ENCODE data around the gene UMOD.

DNA sequence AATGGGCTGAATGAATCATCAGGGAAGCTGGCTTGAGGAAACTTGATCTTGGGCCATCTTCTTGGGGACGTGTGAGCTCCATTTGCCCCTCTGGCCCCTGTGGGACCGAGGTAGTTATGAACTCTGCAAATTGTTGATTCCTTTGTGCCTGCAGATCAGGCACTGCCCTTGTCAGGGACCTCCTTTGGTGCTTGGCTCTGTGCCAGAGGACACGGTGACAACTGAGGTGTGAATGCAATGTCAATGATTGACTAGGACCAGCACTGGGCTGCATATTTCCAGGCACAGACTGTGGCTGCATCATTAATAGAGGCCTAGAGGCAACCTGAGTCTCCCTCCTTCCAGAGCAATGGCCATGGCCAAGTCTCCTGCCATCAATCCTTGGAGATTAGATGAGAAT lies 28.3 kb upstream of the UMOD start:
- TF ChIP-seq, protein P1, sequence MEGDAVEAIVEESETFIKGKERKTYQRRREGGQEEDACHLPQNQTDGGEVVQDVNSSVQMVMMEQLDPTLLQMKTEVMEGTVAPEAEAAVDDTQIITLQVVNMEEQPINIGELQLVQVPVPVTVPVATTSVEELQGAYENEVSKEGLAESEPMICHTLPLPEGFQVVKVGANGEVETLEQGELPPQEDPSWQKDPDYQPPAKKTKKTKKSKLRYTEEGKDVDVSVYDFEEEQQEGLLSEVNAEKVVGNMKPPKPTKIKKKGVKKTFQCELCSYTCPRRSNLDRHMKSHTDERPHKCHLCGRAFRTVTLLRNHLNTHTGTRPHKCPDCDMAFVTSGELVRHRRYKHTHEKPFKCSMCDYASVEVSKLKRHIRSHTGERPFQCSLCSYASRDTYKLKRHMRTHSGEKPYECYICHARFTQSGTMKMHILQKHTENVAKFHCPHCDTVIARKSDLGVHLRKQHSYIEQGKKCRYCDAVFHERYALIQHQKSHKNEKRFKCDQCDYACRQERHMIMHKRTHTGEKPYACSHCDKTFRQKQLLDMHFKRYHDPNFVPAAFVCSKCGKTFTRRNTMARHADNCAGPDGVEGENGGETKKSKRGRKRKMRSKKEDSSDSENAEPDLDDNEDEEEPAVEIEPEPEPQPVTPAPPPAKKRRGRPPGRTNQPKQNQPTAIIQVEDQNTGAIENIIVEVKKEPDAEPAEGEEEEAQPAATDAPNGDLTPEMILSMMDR (IDR thresholded peaks at IDR 0.05; ENCODE audit: insufficient read depth, low read length, poor library complexity, severe bottlenecking), result no peak
- no peak for TF ChIP-seq EZH2phosphoT487 (conservative IDR thresholded peaks at IDR 0.05; ENCODE audit: low read length)

Data from SU-DHL-6 (cell line).